Stimulated activated CD8-positive, alpha-beta memory T cell treated with anti-CD3 and anti-CD28 coated beads, Interleukin-4, amount 100 ng/mL, for 48 hours (primary cell): Measurements from ENCODE around the gene PAX5.
A peak's percentile ranks its signal among the peaks of the same experiment; 100 is the strongest.

Experiments
- DNase-seq: peaks from one replicate; pipeline ENCODE4 v3.0.0-alpha.2; 2020

The PAX5 gene

GRCh38 chr9:36793277-36793676, 240.8 kb downstream of the PAX5 start:
- DNase-seq: peak; percentile 44

GRCh38 chr9:36791222-36791950, 242.7 kb downstream of the PAX5 start:
- DNase-seq: no peak

DNA sequence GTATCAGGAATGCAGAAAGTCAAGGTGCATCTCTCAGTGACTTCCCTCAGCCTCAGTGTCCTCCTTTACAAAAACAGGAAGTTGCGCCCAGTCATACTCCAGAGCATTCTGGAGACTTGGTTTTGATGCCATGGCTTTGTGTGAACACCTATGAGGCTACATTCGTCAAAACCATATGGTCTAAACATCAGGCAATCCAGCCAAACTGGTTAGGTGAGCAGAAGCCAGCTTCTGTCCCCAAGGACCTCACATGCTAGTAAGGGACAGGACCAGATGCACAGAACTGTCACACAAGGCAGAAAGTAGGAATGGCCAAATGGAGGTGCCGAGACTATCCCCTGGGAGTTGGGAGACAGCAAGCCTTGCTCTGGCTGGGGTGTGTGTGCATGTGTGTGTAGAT, 244.2 kb downstream of the PAX5 start:
- no peak for DNase-seq

- DNase-seq: peak; percentile 28
Observed at GRCh38 chr9:36788534-36788933, 245.5 kb downstream of the PAX5 start.

- no peak for DNase-seq
Observed at GRCh38 chr9:36787709-36788108, 246.4 kb downstream of the PAX5 start.
